K562 (cell line): ENCODE results near the gene THAP4. TPM values are rescaled to one million over a fixed set of nuclear protein-coding genes. Genes with fewer than 3 reads are reported as not detected.

Experiments
- ATAC-seq: fragments of 200-7000 bp; cut with Tn5 transposase; 3 replicates; pipeline ENCODE4 v1.9.1; 2020; ENCODE audit warnings: moderate library complexity
- BruUV-seq: library from RNA; stranded (reverse); fragments of 400-500 nt; replicated peaks from 2 replicates; lab custom pipeline; 2021; lab: Mats Ljungman, UMichigan
- CTCF ChIA-PET: fragments of 300-600 bp; formaldehyde crosslinking; extraction: SDS; loops from one replicate; lab custom pipeline; 2021; ENCODE audit warnings: low intra/inter-chr PET ratio; lab: Yijun Ruan, JAX
- POLR2A ChIA-PET: fragments of 300-600, 350-650 bp; sonication (Branson Sonifier 250); formaldehyde crosslinking; extraction: SDS; loops from one replicate; lab custom pipeline; 2021; ENCODE audit warnings: antibody characterized with exemption, inconsistent platforms; lab: Yijun Ruan, JAX
- DNase-seq, 4 experiments: peaks; one replicate each; pipeline versions ENCODE4 v3.0.0 to v3.0.0-alpha.2; 2011 to 2018; ENCODE audit warnings: low spot score in 3 of 4, mixed read lengths in 3 of 4; ENCODE audit errors: extremely low read depth in 1 of 4
- FAIRE-seq: peaks from 2 replicates; lab custom pipeline; 2011; peaks lifted over from hg19 to GRCh38; lab: Jason Lieb, UNC
- H2AFZ ChIP-seq: 2 replicates; pipeline ENCODE4 v1.6.0; 2011; ENCODE audit warnings: low read depth, low read length, control low read depth, inconsistent platforms
- H3K27ac ChIP-seq: fragments of 200-600 bp; 3 replicates; pipeline ENCODE4 v1.8.0; 2011; ENCODE audit warnings: low read depth, mild to moderate bottlenecking, control low read depth, inconsistent platforms, low read length, moderate library complexity, mixed read lengths; ENCODE audit errors: extremely low read depth
- H3K27me3 ChIP-seq, 2 experiments: fragments of 300-600 bp in 1 of 2; 2 replicates in 1 of 2; 3 replicates in 1 of 2; pipeline versions ENCODE4 v1.6.0 to v1.8.0; 2011; ENCODE audit warnings: inconsistent platforms in 2 of 2, low read length in 2 of 2, mild to moderate bottlenecking in 1 of 2, mixed read lengths in 1 of 2, moderate library complexity in 1 of 2; ENCODE audit not compliant: control insufficient read depth in 2 of 2, insufficient read depth in 2 of 2
- H3K36me3 ChIP-seq: fragments of 300-600 bp; 3 replicates; pipeline ENCODE4 v1.8.0; 2011; ENCODE audit warnings: mild to moderate bottlenecking, low read length, inconsistent platforms; ENCODE audit not compliant: control insufficient read depth, insufficient read depth
- H3K4me1 ChIP-seq, 2 experiments: fragments of 200-600 bp in 1 of 2; replicated peaks in 1 of 2; 2 replicates in 1 of 2; 3 replicates in 1 of 2; pipeline versions ENCODE4 v1.5.1 to v1.8.0; 2011; ENCODE audit warnings: inconsistent platforms in 2 of 2, low read length in 2 of 2, mild to moderate bottlenecking in 1 of 2, mixed read lengths in 1 of 2, moderate library complexity in 1 of 2; ENCODE audit not compliant: control insufficient read depth in 2 of 2, insufficient read depth in 2 of 2
- H3K4me2 ChIP-seq: 2 replicates; pipeline ENCODE4 v1.6.1; 2011; ENCODE audit warnings: low read length, control low read depth, inconsistent platforms, mixed read lengths; ENCODE audit not compliant: insufficient read depth
- H3K4me3 ChIP-seq: fragments of 200-600 bp; sonication (generic), shearing (Covaris generic); 2 replicates; pipeline ENCODE4 v1.5.1; 2016; ENCODE audit warnings: control low read depth, inconsistent platforms
- H3K79me2 ChIP-seq: fragments of 200-600 bp; 3 replicates; pipeline ENCODE4 v1.8.0; 2011; ENCODE audit warnings: low read length, inconsistent platforms; ENCODE audit not compliant: control insufficient read depth, insufficient read depth
- H3K9ac ChIP-seq, 2 experiments: 2 replicates each; pipeline versions ENCODE4 v1.6.0 to v1.6.1; 2011; ENCODE audit warnings: low read depth in 2 of 2, low read length in 2 of 2, control low read depth in 1 of 2, inconsistent platforms in 1 of 2, mild to moderate bottlenecking in 1 of 2, mixed read lengths in 1 of 2; ENCODE audit not compliant: insufficient read depth in 1 of 2
- H3K9me1 ChIP-seq: one replicate; pipeline ENCODE4 v1.6.0; 2011; ENCODE audit warnings: inconsistent platforms, mild to moderate bottlenecking, low read length, moderate library complexity; ENCODE audit not compliant: control insufficient read depth, insufficient read depth
- H3K9me3 ChIP-seq: replicated peaks from 2 replicates; pipeline ENCODE4 v1.5.1; 2011; ENCODE audit warnings: low read depth, low read length, inconsistent platforms; ENCODE audit not compliant: control insufficient read depth, insufficient read depth
- H4K20me1 ChIP-seq: replicated peaks from 2 replicates; pipeline ENCODE4 v1.6.1; 2011; ENCODE audit warnings: low read length, inconsistent platforms, mixed read lengths; ENCODE audit not compliant: control insufficient read depth, insufficient read depth
- CREB3L1 ChIP-seq: fragments of 450-650 bp; IDR thresholded peaks from 2 replicates; pipeline ENCODE4 v1.6.1; 2014; ENCODE audit warnings: low read depth, mild to moderate bottlenecking, moderate library complexity, borderline replicate concordance
- PKNOX1 ChIP-seq: fragments of 450-650 bp; IDR thresholded peaks from 2 replicates; pipeline ENCODE4 v1.6.1; 2016
- WGBS: fragments of 100-300 bp; shearing (Covaris generic); methylation state at CpG from one replicate; pipeline ENCODE4 v1.1.6; 2016; ENCODE audit warnings: low coverage, mixed read lengths; ENCODE audit not compliant: insufficient coverage; ENCODE audit errors: missing lambda C conversion rate; 5-methylcytosine and 5-hydroxymethylcytosine counted together
- in situ Hi-C: fragments of 300-500 bp; cut with MboI; formaldehyde crosslinking; loops from 4 replicates; pipeline ENCODE4 v1.15.0; 2018; ENCODE audit warnings: inconsistent platforms, mixed read lengths
- intact Hi-C: fragments of 100-400 bp; cut with micrococcal nuclease; formaldehyde crosslinking; loops from 2 replicates; pipeline ENCODE4 v1.14.2; 2022
- polyA plus RNA-seq, 8 experiments: library from polyadenylated mRNA; depleted of rRNA in 4 of 8; stranded (reverse) in 5 of 8; unstranded in 3 of 8; fragments of >200 nt; fragmentation: Nextera tagmentation in 2 of 8; fragmentation: Illumina TruSeq in 1 of 8; extraction: Ambion mirVana in 2 of 8; extraction: Trizol in 1 of 8; gene quantifications; 2 replicates each; pipeline versions ENCODE4 v1.2.1 to v1.2.3, GENCODE V29; 2011 to 2014; ENCODE audit warnings: inconsistent platforms in 1 of 8, missing spikeins in 1 of 8
- total RNA-seq, 7 experiments: library from RNA; depleted of rRNA in 6 of 7; stranded (reverse); fragments of >200 nt in 6 of 7; fragmentation: Illumina TruSeq in 2 of 7; extraction: Trizol in 2 of 7; gene quantifications; 2 replicates each; pipeline versions ENCODE4 v1.2.1 to v1.2.3, GENCODE V29; 2011 to 2021; ENCODE audit warnings: low replicate concordance in 1 of 7

The THAP4 gene
- total and polyA plus RNA-seq, 9 of the 15 experiments (the other 6 are each of a cell fraction or from before 2014, with no cell fraction given) = 8.6 to 60.9 (median 43.9) TPM

- H2AFZ ChIP-seq = no peak overlapping the region
- H3K27ac ChIP-seq = no peak overlapping the region
- in situ Hi-C loops = no loop called here
- H4K20me1 ChIP-seq = no peaks in the 10 kb centered on the region
- FAIRE-seq = no peak
- H3K4me3 ChIP-seq = no peak overlapping the region
- BruUV-seq = no TSS peak
- H3K27me3 ChIP-seq = peaks cover 0 to 9% of the 10 kb centered on the region in 2 experiments; a peak in 2 of 5 replicates
- H3K9me3 ChIP-seq = no peaks in the 10 kb centered on the region
- H3K9ac ChIP-seq = no peak overlapping the region
- no peak overlapping the region for H3K4me2 ChIP-seq
- intact Hi-C loops = no loop called here
- ATAC-seq = no peak
- ChIA-PET CTCF (no interaction called here), POLR2A (interaction anchor here (0.5 to 0.7 kb wide), 2 partner anchors 62 to 88 kb away, joined by 4 read pairs; no protein-coding TSS in a partner anchor)
- no peak for TF ChIP-seq CREB3L1
- TF ChIP-seq PKNOX1 = no peak
- H3K79me2 ChIP-seq = no peaks in the 10 kb centered on the region
- H3K4me1 ChIP-seq = peaks cover 0 to 37% of the 10 kb centered on the region in 2 experiments; a peak in 2 of 5 replicates
- H3K36me3 ChIP-seq = no peaks in the 10 kb centered on the region
- H3K9me1 ChIP-seq = no peaks in the 10 kb centered on the region
- 17% methylated on average over 7 of the region's 7 CpGs for WGBS
- DNase-seq = no peak
Observed at GRCh38 chr2:241554610-241555322, 82.2 kb downstream of the THAP4 start.
